PFSK-1 (cell line): ENCODE data around the gene RPL41.

ENCODE experiments used
- POLR2AphosphoS5 ChIP-seq: IDR thresholded peaks from 2 replicates; pipeline ENCODE4 v1.6.1; 2012; ENCODE audit warnings: low read depth, mild to moderate bottlenecking, control low read depth, low read length, moderate library complexity
- SIN3A ChIP-seq: IDR thresholded peaks from 2 replicates; pipeline ENCODE4 v1.6.1; 2012; ENCODE audit warnings: mild to moderate bottlenecking, low read length, moderate library complexity, borderline replicate concordance; ENCODE audit not compliant: insufficient read depth
- TAF1 ChIP-seq: IDR thresholded peaks from 2 replicates; pipeline ENCODE4 v1.6.1; 2012; ENCODE audit warnings: low read length, control low read depth, borderline replicate concordance; ENCODE audit not compliant: insufficient read depth
- TF ChIP-seq, protein P1 (sequence below), 2 experiments: IDR thresholded peaks; 2 replicates each; pipeline versions ENCODE4 v1.6.1 to v1.8.0; 2011 to 2012; ENCODE audit warnings: low read depth in 2 of 2, low read length in 2 of 2, control low read depth in 1 of 2, inconsistent platforms in 1 of 2, mild to moderate bottlenecking in 1 of 2, moderate library complexity in 1 of 2; ENCODE audit not compliant: insufficient read depth in 1 of 2

DNA sequence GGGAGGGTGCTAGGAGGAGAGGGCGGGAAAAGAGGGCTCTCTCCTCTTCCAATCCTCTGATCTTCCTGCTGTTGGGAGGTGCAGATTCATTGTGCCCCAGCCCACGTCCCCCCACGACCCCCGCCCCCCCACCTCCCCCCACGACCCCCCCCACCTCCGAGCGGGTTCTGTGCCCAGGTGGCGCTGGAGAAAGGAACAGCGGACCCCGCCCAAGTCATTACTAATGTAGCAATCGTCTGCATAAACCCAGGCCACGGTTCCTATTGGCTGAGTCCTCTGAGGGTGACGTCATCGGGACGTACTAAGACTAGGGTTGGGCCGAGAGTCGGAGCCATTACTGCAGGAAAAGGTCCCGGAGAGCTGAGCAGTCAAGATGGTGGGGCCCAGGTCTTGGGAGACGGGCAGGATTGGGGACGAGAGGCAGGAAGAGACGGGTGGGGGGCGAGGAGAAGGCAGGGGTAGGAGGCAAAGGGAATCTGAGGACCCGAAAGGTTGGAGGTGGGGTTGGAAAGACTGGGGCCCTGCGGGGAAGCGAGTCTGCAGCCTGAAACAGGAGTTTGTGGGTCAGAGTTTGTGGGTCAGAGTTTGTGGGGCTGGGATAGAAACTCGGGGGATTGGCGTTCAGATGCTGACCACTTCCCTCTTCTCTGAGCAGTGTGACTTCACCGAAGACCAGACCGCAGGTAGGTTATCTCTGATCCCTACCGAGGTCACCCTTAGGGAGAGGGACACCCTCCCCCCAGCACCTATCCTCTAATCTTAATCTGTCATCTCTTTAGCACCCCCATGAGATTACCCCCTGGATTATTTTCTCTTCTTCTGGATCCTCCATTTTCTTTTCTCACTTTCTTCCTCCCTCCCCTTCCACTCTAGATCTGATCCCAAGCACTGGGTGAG lies 41.8 kb downstream of the RPL41 start, which contains the start of gene MYL6:
- TF ChIP-seq POLR2AphosphoS5 (peak; percentile 100), TAF1 (peak; percentile 97), SIN3A (peak; percentile 73; the same call in 1 of the 2 replicates)
- TF ChIP-seq, protein P1, sequence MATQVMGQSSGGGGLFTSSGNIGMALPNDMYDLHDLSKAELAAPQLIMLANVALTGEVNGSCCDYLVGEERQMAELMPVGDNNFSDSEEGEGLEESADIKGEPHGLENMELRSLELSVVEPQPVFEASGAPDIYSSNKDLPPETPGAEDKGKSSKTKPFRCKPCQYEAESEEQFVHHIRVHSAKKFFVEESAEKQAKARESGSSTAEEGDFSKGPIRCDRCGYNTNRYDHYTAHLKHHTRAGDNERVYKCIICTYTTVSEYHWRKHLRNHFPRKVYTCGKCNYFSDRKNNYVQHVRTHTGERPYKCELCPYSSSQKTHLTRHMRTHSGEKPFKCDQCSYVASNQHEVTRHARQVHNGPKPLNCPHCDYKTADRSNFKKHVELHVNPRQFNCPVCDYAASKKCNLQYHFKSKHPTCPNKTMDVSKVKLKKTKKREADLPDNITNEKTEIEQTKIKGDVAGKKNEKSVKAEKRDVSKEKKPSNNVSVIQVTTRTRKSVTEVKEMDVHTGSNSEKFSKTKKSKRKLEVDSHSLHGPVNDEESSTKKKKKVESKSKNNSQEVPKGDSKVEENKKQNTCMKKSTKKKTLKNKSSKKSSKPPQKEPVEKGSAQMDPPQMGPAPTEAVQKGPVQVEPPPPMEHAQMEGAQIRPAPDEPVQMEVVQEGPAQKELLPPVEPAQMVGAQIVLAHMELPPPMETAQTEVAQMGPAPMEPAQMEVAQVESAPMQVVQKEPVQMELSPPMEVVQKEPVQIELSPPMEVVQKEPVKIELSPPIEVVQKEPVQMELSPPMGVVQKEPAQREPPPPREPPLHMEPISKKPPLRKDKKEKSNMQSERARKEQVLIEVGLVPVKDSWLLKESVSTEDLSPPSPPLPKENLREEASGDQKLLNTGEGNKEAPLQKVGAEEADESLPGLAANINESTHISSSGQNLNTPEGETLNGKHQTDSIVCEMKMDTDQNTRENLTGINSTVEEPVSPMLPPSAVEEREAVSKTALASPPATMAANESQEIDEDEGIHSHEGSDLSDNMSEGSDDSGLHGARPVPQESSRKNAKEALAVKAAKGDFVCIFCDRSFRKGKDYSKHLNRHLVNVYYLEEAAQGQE (IDR thresholded peaks at IDR 0.05; ENCODE audit: insufficient read depth in 1 of 2, low read depth in 2 of 2, low read length in 2 of 2): peak in 1 of 2 experiments; percentile 56; a peak in 2 of 4 replicates
